Fibroblast of skin of left quadriceps (primary cell): ENCODE data around the gene UNC93B1.
"Not testable (repeated sequence)": the region's sequence is repeated elsewhere in the genome, so short reads cannot be mapped to it uniquely, and the experiment has no call there.

Experiments
- DNase-seq, 2 experiments: peaks; one replicate each; pipeline ENCODE4 v3.0.0-alpha.2; 2013; ENCODE audit warnings: low read depth in 2 of 2

UNC93B1 gene

DNA sequence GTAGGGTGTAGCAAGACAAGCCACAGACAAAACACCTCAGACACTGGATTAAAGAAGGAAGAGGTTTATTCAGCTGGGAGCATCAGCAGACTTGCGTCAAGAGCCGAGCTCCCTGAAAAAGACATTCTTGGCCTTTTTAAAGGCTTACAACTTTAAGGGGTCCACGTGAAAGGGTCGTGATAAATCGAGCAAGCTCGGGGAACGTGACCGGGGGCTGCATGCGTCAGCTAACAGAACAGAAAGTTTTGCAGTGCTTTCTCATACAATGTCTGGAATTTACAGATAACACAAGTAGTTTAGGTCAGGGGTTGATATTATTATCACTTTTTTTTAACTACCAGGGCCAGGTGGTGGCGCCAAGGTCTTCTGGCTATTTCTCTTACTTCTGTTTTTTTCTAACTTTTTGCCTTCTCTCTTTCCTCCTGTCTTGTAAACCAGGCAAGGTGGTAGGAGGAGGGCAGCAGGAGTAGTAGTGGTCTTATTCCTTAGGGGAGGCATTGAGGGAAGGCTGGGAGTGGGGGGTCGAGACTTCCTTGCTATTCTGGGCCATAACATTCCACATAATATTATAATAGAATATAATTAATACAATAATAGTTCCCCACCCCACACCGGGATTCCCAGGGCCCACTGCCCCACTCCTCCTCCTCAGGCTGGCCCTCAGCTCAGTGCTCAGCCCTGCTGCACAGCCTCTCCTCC, 5.6 kb upstream of the UNC93B1 start:
- DNase-seq, result no peak

DNA sequence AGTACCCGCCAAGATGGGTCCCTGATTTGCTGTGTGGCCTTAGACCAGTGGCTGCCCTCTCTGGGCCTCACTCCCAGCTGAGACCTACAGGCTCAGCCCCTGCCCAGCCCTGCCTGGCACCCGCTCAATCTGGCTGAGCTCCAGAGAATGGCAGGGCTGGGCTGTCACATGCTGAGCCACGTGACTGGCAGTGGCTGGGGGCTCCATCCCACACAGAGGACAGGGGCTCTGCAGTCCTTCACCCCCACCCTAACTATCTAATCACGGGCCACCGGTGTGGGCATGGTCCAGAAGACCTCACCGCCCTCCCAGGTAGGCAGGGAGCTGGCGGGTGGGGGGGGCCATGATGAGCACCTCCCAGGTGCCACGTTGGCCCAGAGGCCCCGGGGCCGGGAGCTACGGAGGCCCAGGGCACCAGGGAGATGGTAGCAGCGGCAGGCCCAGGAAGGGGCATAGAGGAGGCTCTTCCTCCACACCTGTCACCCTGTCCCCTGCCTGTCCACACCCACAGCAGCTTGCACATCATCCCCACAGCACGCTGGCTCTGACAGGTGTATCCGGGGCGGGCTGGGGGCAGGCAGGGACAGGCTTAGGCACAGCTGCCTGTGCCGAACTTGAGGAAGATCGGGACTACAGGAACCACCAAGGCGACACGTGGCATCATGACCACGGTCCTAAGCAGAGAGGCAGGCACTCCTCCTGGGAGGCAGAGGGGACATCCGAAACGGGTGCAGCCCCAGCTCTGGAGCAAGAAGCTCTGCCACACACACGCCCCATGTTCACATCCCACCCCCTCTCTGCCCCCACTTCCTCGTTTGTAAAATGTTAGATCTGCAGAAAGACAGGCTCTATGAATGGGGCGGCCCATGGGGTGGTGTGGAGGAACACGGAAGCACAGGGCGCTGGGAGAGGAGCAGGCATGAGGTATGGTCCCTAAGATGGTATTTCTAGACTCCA, 4.8 kb upstream of the UNC93B1 start:
- no peak for DNase-seq

DNA sequence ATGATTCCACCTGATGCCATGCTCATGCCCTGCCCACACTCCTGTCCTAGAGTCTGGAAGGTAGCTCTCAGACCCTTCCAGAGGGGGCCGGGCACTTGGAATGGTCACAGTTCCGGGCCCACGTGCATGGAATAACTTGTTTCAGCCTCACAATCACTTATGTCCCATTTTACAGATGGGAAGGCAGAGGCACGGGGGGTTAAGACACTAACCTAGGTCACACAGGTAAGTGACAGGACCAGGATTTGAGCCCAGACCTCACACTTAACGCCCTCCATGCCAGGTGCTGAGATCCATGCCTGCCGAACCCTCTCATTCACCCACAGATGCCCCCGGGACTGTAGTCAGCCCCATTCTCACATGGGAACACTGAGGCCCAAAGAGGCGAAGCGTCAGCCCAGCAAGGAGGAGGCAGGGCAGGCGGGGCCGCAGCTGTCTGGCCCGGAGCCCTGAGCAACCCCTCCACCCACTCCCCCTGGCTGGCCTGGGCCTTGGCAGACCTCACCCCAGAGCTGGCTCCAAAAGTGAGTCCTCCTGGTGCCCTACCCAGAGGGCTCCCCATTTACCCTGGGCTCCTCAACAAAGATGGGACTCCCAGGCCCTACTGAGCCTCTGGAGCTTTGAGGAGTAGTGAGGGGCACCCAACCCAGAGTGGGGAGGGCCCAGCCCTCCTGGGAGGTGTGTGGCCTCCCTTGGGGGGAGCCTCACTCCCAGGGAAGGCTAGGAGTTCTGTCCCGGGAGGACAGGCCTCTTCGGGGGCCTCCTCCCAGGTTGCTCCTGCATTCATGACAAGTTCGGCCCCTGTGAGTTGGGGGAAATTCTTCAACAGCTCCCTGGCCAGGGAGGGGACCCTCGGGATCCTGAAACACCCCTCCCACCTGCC, 3.8 kb upstream of the UNC93B1 start:
- DNase-seq, result no peak

DNA sequence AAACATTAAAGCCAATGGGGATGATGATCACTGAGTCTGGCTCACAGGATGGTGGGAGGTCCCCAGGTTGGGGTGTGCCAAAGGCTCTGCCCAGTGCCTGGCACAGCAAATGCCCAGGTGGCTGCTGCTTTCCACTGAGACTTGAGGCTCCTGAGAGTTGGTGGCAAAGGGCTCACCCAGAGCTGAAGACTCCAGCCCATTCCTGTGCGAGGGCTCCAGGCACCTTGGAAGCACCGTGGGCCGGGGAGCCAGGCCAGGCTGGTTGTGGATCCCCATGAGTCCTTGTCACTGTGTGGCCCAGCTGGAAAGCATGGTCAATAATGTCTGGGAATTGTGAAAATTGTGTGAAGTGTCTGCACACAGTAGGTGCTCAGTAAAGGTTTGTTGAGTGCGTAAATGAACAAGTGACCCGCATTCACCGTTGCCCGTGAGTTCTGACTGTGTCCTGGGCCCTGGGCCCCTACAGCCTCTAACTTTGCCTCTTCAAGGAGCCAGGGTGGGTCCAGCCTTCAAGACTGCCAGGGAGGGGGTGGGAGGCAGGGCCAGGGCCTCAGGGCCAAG, 2.8 kb upstream of the UNC93B1 start:
- no peak for DNase-seq

DNA sequence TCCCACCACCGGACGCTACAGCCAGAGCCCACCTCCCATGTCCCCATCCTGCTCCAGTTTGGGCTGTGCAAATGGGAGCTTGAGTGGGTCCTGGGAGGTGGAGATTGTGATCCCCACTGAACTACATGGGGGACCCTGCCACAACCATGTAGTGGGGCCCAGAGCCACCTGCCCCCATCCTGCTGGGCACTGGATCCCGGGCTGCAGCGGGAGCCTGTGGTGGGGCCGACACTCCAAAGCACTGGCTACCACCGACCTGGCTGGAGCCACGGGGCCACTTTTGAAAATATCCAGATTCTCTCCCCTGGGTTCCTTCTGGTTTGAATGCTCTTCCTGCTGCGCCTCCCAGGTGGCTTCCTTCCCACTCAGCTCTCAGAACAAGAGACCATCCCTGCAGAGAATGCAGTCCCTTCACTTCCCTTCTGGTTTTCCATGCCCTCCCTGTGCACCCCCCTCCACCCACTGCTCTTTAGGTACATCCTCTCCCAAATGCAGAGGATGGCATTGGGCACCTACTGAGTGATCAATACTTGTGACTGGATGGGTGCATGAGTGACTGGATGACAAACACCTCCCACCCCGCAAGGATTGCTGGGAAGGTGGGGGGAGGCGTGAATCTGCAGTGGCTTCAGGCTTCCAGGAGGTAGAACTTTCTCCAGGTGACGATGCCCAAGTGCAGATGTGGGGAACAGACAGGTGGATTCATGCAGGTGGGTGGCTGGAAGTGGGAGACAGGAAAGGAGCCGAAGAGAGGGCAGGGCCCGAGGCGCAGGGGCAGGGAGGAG, 846 bp upstream of the UNC93B1 start:
- no peak for DNase-seq

DNA sequence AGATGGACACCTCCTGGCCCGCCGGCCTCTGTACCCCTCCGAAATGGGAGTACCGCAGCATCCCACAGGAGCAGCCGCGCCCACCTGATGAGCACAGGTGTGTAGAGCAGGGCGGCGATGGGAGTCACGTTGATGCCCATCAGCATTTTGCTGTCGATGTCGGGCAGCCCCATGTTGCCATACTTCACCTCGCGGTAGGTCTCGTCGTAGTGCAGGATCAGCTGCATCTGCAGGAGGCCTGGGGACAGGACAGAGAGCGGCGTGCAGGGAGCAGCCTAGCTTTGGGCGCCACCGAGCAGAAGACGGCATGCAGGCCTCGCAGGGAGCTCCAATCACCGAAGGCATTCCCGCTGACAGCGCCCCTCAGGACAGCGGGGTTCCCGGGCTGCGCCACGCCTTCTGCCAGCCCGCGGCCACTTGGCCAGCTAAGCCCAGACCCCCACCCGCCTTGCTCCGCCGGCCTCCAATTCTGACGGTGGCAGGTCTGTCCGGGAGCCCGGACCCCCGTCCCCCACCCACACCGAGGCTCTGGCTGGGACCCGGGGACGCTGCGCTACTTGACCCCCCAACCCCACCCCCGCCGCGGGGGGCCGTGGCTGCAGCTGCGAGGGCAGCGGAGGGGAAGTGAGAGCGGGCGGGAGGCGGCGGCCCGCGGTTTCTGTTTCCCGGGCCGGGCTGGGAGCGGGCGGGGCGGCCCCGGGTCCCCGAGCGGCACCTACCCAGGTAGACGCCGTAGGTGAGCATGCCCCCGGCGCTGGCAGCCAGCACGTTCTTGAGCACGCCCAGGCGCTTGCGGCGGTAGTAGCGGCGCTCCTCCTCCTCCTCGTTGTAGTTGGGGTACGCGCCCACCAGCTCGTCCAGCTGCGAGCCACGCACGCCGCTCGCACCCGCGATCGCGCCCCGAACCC, 705 bp downstream of the UNC93B1 start:
- DNase-seq, result no peak

DNA sequence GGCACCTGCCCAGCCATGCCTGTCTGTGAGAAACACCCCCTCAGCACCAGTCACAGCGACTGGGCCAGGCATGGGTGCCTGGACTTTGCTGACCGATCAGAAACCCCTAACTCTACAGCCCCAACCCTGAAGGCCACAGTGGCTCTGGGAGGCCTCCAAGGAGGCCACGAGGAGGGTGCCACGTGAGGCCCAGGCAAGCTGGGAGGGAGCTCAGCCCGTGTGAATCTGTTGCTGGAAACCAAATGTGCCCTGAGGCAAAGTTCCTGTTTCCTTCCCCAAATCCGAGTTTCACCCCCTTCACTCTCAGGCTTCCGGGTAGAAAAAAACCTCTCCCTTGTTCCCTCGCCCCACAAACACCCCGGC, 1.3 kb downstream of the UNC93B1 start:
- no peak for DNase-seq

DNA sequence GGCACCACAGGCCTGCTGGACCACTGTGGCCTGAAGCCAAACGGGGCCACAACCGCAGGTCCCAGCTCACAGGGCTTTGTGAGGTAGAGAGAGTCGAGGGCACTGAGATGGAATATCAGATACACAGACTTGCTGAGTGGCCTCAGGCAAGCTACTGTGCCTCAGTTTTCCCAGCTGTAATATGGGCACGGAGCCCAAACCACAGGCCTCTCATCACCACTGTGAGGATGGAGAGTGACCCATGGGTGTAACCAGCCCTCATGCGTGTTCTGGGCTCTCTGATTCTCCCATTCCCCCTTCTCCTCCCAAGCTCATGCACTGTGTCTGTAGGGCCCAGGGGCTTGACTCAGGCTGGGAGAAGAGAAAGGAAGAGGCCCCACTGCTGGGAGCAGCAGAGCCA, 4.2 kb downstream of the UNC93B1 start:
- DNase-seq, result no peak

DNA sequence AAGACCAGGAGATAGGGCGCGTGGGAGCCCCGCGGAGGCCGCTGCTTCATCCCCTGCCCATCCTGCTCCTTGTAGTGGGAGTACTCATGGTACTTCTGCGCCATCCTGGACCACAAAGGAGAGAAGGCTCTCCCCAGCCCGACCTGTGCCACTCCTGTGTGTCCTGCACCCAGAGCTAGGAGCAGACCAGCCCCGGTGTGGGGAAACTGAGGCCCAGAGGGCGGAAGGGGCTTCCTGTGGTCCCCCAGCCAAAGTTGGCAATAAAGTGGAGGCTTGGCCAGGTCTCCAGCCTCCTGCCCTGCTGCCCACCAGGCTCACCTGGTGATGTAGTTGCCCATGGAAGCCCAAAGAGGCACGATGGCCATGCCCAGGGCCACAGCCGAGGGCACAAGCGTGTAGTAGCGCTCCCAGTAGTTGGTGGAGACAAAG, 4.7 kb downstream of the UNC93B1 start:
- DNase-seq, result no peak

DNA sequence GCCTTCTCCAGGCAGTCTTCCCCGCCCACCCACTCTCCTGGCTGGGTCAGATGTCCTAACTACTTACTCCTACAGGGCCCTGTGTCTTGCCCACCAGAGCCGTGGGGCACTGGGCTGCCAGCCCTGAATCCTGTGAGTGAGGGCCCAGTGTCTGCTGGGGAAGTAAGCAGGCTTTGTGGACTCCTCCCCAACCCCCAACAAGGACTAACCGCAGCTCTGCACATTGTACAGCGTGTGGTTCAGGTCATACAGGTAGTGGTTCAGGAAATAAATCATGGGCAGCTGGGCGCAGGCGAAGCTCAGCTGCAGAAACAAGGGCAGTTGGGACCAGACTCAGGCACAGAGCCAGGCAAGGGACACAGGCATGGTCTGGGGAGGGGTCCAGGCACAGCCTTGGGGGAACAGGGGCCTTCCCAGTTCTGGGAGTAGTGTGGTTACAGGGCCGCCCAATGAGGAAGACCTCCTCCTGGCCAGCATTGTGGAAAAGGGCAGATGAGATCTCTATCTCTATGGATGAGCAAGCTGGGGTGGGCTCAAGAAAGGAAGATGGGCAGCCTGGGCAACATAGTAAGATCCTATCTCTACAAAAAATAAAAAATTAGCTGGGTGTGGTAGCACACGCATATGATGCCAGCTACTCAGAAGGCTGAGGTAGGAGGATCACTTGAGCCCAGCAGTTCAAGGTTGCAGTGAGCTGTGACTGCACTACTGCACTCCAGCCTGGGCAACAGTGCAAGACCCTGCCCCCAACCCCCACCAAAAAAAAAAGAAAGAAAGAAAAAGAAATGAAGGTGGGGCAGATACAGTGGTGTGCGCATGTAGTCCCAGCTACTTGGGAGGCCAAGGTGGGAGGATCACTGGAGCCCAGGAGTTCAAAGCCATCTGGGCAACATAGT, 5.5 kb downstream of the UNC93B1 start:
- no peak for DNase-seq

DNA sequence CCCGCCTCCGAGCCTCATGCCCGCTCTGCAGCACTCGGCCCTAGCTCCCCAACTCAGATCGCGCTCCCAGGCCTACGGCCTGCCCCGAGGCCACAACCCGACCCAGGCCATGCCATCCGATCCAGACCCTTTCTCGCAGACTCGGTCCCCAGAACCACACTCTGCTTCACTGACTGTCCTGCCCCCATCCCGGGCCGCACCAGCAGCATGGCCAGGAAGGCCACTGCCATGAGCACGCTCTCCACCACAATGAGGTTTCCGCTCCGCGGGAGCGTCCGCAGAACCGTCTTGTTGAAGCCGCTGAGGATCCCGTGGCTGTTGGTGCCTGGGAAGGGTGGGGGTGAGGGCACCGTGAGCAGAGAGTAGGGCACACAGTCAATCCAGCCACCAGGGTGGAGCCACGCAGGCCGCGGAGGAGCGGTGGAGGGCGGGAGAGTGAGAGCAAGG, 6.4 kb downstream of the UNC93B1 start:
- no peak for DNase-seq

DNA sequence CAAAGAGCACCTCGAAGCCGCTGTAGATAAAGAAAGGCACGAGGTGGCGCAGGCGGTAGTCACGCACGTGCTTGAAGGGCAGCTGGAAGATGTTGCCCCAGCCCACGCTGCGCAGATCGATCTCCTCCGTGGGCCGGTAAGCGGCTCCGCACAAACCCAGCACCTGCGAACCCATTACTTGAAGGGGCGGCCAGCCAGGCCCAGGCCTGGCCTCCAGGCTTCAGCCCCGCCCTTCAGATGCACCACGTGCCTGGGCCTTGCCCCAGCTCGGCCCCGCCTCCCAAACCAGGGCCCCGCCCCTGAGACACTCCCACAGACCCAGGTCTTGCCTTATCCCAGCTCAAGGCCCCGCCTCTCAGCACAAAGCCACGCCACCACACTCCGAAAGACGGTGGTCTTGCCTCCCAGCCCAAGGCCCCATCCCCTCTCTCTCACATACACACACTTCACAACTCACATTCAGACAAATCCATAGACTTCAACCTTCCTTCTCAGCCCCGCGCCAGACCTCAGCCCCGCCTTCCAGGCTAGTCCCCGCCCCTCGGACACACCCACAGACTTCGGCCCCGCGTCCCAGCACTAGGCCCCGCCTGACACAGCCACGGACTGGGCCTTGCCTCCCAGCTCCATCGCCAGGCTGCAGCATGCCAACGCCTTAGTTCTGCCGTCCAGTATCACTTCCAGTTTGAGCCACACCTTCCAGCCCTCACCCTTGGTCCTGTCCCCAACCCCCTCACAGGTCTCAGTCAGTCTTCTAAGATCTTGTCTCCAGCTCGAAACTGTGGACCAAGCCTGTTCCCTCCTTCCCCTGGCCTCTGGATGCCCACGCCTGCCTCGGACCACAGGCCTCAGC, 7.0 kb downstream of the UNC93B1 start:
- no peak for DNase-seq

DNA sequence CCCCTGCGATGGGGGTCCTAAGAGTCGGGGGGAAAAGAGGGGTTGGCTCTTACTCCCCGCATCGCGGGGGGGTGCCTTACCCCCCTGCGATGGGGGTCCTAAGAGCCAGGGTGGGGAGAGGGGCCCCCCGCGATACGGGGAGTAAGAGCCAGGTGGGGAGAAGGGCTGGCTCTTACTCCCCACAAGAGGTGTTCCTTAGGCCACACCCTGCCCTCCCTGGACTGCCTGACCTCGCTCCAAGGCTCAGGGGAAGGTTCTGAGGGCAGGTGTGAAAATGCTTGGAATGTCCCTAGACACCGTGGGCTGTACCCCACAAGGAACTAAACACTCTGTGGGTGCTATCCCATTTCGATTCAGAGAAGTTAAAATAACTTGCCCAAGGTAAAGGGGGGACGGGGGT, 7.8 kb downstream of the UNC93B1 start:
- DNase-seq, result no peak

DNA sequence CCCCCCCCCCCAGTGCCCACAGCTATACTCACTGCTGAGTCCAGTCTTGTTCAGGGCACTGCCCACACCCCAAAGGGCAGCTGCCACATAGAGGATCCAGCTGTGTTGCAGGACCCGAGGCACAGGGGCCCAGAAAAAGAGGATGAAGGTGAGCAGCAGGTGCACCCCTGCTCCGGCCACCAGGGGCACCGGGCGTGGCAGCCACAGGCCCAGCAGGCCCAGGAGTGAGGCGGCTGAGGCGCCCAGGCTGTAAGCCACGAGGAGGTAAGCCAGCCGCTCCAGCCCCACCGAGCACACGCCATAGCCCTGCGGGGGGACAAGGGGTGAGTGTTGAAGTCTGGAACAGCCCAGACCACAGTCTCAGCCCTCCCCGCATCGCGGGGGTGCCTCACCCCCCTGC, 8.3 kb downstream of the UNC93B1 start:
- not testable (repeated sequence) for DNase-seq

DNA sequence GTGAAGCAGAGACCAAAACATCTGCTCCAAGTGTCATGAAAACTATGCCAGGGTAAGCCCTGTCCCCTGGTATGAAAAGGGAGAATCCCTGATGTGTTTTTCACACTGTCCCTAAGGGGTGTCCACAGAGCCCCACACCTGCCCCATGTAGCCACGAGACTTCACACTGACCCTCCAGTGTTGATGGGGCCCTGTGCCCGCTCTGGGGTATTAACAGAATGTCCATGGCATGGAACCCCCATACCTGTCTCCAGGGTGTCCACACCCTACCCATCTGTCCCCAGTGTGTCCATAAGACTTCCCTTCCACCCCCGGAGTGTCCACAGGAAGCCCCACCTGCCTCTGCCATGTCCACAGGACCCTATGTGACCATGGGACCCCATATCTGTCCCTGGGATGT, 8.8 kb downstream of the UNC93B1 start:
- DNase-seq, result not testable (repeated sequence)

DNA sequence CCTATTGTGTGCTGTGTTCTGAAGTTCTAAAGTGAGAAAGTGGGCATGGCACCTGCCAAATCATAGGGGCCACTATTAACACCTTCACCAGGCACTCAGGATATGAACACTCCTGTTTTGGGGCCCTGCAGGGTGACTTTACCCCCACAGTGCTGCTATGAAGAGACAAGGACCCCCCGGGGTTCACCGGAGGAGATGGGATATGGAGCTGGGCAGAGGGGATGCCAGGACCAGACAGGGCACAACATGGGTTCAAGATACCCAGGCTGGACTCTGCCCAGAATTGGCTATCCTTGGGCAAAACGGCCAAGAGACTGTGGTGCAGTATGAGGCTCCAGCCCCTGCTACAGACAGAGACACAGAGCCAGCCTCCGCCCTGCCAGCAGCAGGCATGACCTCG, 9.5 kb downstream of the UNC93B1 start:
- DNase-seq, result not testable (repeated sequence)

DNA sequence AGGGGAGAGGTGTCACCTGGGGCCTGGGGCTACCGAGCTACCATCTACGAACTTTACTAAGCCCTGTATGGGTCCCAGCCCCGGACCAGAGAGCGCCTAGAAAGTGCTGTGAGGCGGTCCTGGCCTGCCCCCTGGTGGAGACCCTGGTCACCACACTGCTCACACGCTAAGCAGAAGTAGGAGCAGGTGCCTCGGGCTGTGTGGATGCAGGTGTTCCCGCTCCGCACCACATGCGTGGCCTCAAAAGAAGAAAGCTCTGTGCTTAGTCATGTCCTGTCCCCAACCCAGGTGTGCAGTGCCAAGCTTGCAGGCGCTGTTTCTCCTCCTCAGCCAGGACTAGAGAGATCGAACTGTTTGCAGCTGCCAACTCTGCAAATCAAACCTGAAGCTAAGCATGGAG, 10.1 kb downstream of the UNC93B1 start:
- DNase-seq, result not testable (repeated sequence)
